ENCODE measurements around the gene SAMD13. TPM values are rescaled to one million over a fixed set of nuclear protein-coding genes. Genes with fewer than 3 reads are reported as not detected.

The SAMD13 gene
- total and polyA plus RNA-seq, 2 of the 8 experiments (the other 6 are each of a cell fraction or from before 2014, with no cell fraction given) = 0.86 to 2.3 TPM

- Histone ChIP-seq H3K4ac (replicated peaks; ENCODE audit: insufficient read length, low read depth, low read length) (no peak overlapping the region), H3K27ac (ENCODE audit: low read depth, low read length) (no peak overlapping the region), H2BK20ac (ENCODE audit: low read length) (no peak overlapping the region), H2BK15ac (ENCODE audit: low read length) (no peak overlapping the region), H3K14ac (ENCODE audit: insufficient read length) (no peak overlapping the region), H3K79me2 (ENCODE audit: control insufficient read depth in 1 of 2, insufficient read depth in 2 of 2, low read length in 2 of 2) (no peaks in the 10 kb centered on the region), H3K27me3 (replicated peaks in 1 of 4; ENCODE audit: control insufficient read depth in 3 of 4, extremely low read depth in 1 of 4, insufficient read depth in 3 of 4, low read length in 3 of 4) (no peaks in the 10 kb centered on the region), H2AK5ac (ENCODE audit: low read depth, low read length) (no peak overlapping the region), H4K91ac (replicated peaks; ENCODE audit: insufficient read length, low read length) (no peak overlapping the region), H4K8ac (ENCODE audit: extremely low read depth, insufficient read depth, low read length) (no peak overlapping the region), H3K4me2 (ENCODE audit: insufficient read depth in 1 of 2, low read depth in 2 of 2, low read length in 2 of 2) (no peak overlapping the region), H3K23ac (ENCODE audit: insufficient read length) (no peak overlapping the region), H3K79me1 (ENCODE audit: low read depth, low read length) (no peaks in the 10 kb centered on the region), H3K36me3 (ENCODE audit: control insufficient read depth in 2 of 4, insufficient read depth in 4 of 4, low read length in 3 of 4) (no peaks in the 10 kb centered on the region), H2BK5ac (ENCODE audit: low read depth, low read length) (no peak overlapping the region), H3K18ac (ENCODE audit: extremely low read depth, low read length) (no peak overlapping the region), H4K5ac (ENCODE audit: insufficient read length, low read depth, low read length) (no peak overlapping the region), H4K20me1 (replicated peaks in 1 of 2; ENCODE audit: control insufficient read depth in 1 of 2, insufficient read depth in 2 of 2, low read length in 2 of 2) (no peaks in the 10 kb centered on the region), H2AFZ (ENCODE audit: low read length) (no peak overlapping the region), H3K4me1 (replicated peaks in 1 of 4; ENCODE audit: control insufficient read depth in 3 of 4, insufficient read depth in 4 of 4, low read length in 3 of 4) (no peaks in the 10 kb centered on the region), H2BK12ac (ENCODE audit: low read depth, low read length) (no peak overlapping the region), H3K9ac (replicated peaks in 1 of 4; ENCODE audit: extremely low read depth in 1 of 4, low read depth in 3 of 4, low read length in 3 of 4) (no peak overlapping the region), H3K4me3 (ENCODE audit: extremely low read depth in 1 of 4, insufficient read depth in 2 of 4, low read depth in 3 of 4, low read length in 4 of 4) (no peak overlapping the region), H2BK120ac (replicated peaks; ENCODE audit: low read depth, low read length) (no peak overlapping the region), H3K9me3 (ENCODE audit: insufficient read depth in 2 of 2, low read depth in 1 of 2, low read length in 1 of 2) (no peaks in the 10 kb centered on the region), H3K56ac (replicated peaks; ENCODE audit: insufficient read length, low read depth, low read length) (no peak overlapping the region), H3K23me2 (ENCODE audit: low read depth, low read length) (no peaks in the 10 kb centered on the region)
- 91% methylated on average over 2 of the region's 2 CpGs; no CpG with 5 or more reads in 1 of the 2 experiments for WGBS, 2 experiments (ENCODE audit: extremely low coverage in 1 of 2, insufficient coverage in 1 of 2, insufficient read length in 1 of 2, insufficient replicate concordance in 2 of 2, low coverage in 1 of 2, low lambda C conversion rate in 2 of 2, missing lambda C conversion rate in 1 of 2)
- DNase-seq (ENCODE audit: low read depth in 1 of 2, low spot score in 2 of 2) = no peak
- ChIA-PET POLR2A (ENCODE audit: partially characterized antibody) (no interaction called here), CTCF (ENCODE audit: partially characterized antibody) (no interaction called here)
- no peak for TF ChIP-seq TAF1 (IDR thresholded peaks at IDR 0.05; ENCODE audit: low read depth, low read length)
- FAIRE-seq = no peak
Observed at GRCh38 chr1:84311296-84311695, 9.8 kb downstream of the SAMD13 start.
